ENCODE data around the gene EEF1G. TPM values are rescaled to one million over a fixed set of nuclear protein-coding genes. Genes with fewer than 3 reads are reported as not detected.

The EEF1G gene
- total and polyA plus RNA-seq, 9 of the 15 experiments (the other 6 are each of a cell fraction or from before 2014, with no cell fraction given), result 985 to 2,349 (median 2,035) TPM

DNA sequence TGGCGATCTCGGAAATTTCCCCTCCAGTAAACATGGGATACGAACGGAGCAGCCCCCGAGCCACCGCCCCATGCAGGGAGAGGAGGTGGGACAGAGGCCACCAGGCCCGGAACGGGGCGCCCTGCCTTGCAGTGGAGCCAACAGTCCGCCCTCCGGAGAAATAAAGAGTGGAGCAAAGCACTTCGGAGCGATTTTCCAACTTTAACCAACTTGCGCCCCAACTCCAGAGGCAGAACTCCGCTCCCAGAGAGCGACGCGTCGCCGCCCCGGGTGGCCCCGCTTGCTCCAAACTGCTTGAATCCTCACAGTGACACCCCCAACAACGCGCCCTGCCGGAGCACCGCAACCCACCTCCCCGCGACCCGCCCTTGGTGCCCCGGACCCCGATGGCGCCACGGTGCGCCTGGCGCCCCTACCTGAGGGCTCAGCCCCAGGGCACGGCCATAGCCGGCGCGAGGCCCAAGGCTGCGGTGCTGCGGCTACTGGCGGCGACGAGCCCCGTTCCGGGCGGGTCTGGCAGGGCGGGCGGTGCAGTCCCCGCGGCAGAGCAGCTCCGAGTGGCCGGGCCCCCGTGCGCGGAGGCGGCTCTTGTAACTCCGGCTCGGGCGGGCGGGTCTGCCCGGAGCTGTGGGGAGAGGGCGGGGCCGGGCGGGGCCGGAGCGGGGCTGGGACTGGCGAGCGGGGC, 27.3 kb downstream of the EEF1G start, which contains the start of gene AHNAK (continued):
- TF ChIP-seq, protein P1, sequence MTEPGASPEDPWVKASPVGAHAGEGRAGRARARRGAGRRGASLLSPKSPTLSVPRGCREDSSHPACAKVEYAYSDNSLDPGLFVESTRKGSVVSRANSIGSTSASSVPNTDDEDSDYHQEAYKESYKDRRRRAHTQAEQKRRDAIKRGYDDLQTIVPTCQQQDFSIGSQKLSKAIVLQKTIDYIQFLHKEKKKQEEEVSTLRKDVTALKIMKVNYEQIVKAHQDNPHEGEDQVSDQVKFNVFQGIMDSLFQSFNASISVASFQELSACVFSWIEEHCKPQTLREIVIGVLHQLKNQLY (CRISPR knock-in tag; conservative IDR thresholded peaks at IDR 0.05), result no peak
- TF ChIP-seq C11orf30 (IDR thresholded peaks at IDR 0.05; ENCODE audit: low read depth) (no peak), MYC (IDR thresholded peaks at IDR 0.05; ENCODE audit: low read depth, low read length) (no peak), MYC (CRISPR knock-in tag; IDR thresholded peaks at IDR 0.05; ENCODE audit: borderline replicate concordance, low read depth) (peak; percentile 7; the same call in 1 of the 2 replicates), NR1H2 (CRISPR knock-in tag; IDR thresholded peaks at IDR 0.05) (no peak), ZFP36 (IDR thresholded peaks at IDR 0.05; ENCODE audit: low read depth, low read length, partially characterized antibody) (no peak), RBM25 (IDR thresholded peaks at IDR 0.05; ENCODE audit: low read depth, low read length, severe bottlenecking) (no peak), MAFK (IDR thresholded peaks at IDR 0.05; ENCODE audit: low read length) (no peak), ZNF561 (CRISPR knock-in tag; conservative IDR thresholded peaks at IDR 0.05) (no peak), ZNF253 (CRISPR knock-in tag; conservative IDR thresholded peaks at IDR 0.05) (no peak), BDP1 (IDR thresholded peaks at IDR 0.05; ENCODE audit: insufficient read depth, insufficient read length) (no peak), PTTG1 (tag; IDR thresholded peaks at IDR 0.05; ENCODE audit: low read depth) (no peak), ZNF507 (tag; conservative IDR thresholded peaks at IDR 0.05) (no peak), STAT5B (CRISPR knock-in tag; IDR thresholded peaks at IDR 0.05) (no peak), SRSF7 (optimal IDR thresholded peaks at IDR 0.05; ENCODE audit: low read depth, low read length) (no peak)
- TF ChIP-seq, protein P2, sequence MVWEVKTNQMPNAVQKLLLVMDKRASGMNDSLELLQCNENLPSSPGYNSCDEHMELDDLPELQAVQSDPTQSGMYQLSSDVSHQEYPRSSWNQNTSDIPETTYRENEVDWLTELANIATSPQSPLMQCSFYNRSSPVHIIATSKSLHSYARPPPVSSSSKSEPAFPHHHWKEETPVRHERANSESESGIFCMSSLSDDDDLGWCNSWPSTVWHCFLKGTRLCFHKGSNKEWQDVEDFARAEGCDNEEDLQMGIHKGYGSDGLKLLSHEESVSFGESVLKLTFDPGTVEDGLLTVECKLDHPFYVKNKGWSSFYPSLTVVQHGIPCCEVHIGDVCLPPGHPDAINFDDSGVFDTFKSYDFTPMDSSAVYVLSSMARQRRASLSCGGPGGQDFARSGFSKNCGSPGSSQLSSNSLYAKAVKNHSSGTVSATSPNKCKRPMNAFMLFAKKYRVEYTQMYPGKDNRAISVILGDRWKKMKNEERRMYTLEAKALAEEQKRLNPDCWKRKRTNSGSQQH (CRISPR knock-in tag; IDR thresholded peaks at IDR 0.05), result no peak
- TF ChIP-seq, protein P3, sequence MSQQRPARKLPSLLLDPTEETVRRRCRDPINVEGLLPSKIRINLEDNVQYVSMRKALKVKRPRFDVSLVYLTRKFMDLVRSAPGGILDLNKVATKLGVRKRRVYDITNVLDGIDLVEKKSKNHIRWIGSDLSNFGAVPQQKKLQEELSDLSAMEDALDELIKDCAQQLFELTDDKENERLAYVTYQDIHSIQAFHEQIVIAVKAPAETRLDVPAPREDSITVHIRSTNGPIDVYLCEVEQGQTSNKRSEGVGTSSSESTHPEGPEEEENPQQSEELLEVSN (IDR thresholded peaks at IDR 0.05; ENCODE audit: borderline replicate concordance in 1 of 2, extremely low read depth in 1 of 2, insufficient read depth in 1 of 2, insufficient read length in 1 of 2, low read depth in 1 of 2, low read length in 1 of 2, poor library complexity in 1 of 2, severe bottlenecking in 1 of 2), result peak in 1 of 2 experiments; percentile 61
- TF ChIP-seq, protein P4, sequence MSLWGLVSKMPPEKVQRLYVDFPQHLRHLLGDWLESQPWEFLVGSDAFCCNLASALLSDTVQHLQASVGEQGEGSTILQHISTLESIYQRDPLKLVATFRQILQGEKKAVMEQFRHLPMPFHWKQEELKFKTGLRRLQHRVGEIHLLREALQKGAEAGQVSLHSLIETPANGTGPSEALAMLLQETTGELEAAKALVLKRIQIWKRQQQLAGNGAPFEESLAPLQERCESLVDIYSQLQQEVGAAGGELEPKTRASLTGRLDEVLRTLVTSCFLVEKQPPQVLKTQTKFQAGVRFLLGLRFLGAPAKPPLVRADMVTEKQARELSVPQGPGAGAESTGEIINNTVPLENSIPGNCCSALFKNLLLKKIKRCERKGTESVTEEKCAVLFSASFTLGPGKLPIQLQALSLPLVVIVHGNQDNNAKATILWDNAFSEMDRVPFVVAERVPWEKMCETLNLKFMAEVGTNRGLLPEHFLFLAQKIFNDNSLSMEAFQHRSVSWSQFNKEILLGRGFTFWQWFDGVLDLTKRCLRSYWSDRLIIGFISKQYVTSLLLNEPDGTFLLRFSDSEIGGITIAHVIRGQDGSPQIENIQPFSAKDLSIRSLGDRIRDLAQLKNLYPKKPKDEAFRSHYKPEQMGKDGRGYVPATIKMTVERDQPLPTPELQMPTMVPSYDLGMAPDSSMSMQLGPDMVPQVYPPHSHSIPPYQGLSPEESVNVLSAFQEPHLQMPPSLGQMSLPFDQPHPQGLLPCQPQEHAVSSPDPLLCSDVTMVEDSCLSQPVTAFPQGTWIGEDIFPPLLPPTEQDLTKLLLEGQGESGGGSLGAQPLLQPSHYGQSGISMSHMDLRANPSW (CRISPR knock-in tag; IDR thresholded peaks at IDR 0.05), result no peak
- TF ChIP-seq, protein P5, sequence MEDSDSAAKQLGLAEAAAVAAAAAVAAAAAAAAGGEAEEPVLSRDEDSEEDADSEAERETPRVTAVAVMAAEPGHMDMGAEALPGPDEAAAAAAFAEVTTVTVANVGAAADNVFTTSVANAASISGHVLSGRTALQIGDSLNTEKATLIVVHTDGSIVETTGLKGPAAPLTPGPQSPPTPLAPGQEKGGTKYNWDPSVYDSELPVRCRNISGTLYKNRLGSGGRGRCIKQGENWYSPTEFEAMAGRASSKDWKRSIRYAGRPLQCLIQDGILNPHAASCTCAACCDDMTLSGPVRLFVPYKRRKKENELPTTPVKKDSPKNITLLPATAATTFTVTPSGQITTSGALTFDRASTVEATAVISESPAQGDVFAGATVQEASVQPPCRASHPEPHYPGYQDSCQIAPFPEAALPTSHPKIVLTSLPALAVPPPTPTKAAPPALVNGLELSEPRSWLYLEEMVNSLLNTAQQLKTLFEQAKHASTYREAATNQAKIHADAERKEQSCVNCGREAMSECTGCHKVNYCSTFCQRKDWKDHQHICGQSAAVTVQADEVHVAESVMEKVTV (CRISPR knock-in tag; IDR thresholded peaks at IDR 0.05), result no peak

Data from K562 (cell line).